ENCODE data around the gene AMBN.

Gene AMBN

DNA sequence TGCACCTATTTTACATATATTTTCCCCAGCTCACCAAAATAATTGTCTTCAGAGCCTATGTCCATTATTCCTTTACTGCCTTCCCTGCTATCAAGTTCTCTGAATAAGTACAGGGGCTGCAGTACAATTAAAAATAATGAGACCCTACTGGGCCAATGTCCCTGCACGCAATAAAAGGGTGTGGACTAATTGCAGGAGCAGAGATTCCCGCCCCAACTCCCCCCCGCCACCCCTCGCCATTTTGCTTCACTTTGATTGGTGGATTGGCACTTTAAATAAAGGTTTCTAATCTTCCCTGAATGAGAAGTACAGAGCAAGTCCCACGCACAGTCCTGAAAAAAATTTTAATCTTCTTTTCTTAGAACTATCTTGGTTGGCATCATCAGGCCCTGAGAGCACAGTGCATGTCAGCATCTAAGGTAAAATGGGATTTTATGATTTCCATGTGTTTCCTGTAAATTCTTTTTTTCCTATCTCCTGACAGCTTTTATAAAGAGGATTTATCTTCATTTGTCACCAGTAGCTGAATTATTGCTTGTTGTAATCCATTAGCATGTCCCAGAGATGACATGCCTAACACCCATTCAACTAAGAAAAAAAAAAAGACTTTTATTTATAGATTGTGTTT, at the start of gene AMBN:
Gene AMBN (plus strand): TSS at position 302 of the 628 bp plus-strand sequence. CDS start 103 bp downstream, at position 405.
- DNase-seq (ENCODE audit: low spot score) = no peak

DNA sequence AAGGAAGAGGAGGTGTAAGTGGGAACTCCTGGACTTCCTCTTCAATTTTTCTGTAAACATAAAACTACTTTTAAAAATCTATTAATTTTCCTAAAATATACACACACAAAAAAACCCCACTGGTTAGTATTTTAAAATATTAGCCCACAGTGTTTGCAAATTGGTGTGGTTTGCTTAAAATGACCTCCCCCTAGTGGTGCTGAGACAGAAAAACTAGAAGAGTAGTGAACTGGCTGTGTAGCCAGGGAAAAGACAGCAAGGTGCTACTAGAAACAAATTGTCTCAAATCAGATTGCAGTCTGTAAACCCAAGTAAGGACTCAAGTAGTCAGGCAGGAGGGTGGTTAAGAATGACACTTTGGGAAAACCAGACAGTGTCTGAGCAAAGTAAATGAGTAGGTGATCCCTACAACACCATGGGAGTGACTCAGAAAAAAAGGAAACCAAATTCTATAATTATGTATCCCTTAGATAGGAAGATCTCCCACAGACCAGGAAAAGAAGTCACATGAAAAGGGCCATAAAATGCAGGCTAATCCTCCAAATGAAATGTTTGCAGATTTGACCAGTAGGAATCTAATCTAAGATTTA, 47.7 kb upstream of the AMBN start:
- DNase-seq (ENCODE audit: low spot score) = no peak

GRCh38 chr4:70556856-70557255, 35.2 kb upstream of the AMBN start:
- DNase-seq (ENCODE audit: low spot score) = no peak

GRCh38 chr4:70559211-70559830, 32.7 kb upstream of the AMBN start:
- peak; percentile 14 for DNase-seq (ENCODE audit: low spot score)

- DNase-seq (ENCODE audit: low spot score) = no peak
These were observed 32.1 kb upstream of the AMBN start for GRCh38 chr4:70559924-70560323.

GRCh38 chr4:70564033-70564432, 28.0 kb upstream of the AMBN start:
- no peak for DNase-seq (ENCODE audit: low spot score)

DNA sequence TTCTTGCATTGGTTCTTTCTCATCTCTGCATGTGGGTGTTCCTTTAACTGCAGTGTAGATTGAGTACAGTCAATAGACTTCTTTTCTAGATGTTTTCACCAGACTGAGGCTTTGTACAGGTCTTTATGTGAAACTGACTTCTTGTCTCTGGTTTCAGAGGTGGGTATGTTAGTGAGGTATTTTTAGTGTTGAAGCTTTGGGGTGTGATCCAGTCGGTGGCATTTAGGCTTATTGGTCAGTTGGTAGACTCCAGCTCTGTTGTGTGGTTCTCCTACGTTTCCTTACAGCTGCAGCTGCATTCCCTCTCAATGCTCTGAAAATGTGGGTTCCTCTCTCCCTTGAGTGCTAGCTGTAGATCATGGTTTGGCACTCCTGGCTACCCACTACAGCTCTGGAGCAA, 21.3 kb upstream of the AMBN start:
- DNase-seq (ENCODE audit: low spot score) = no peak

DNA sequence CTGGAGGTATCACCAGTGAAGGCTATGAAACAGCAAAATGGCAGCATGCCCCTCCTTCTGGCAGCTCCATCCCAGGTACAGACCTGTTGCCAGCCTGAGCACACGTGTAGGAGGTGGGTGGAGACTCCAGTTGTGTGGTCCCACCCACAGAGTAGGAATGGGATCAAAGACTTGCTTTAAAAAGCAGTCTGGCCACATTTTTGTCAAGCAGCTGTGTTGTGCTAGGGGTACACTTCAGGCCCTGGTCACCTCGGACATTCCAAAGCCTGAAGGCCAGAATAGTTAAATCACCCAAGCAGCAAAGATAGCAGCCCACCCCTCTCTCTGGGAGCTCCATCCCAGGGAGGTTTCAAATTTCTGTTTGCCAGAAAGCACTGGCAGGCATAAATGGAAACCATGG, 20.3 kb upstream of the AMBN start:
- DNase-seq (ENCODE audit: low spot score) = no peak

GRCh38 chr4:70575964-70576363, 16.1 kb upstream of the AMBN start:
- no peak for DNase-seq (ENCODE audit: low spot score)

DNA sequence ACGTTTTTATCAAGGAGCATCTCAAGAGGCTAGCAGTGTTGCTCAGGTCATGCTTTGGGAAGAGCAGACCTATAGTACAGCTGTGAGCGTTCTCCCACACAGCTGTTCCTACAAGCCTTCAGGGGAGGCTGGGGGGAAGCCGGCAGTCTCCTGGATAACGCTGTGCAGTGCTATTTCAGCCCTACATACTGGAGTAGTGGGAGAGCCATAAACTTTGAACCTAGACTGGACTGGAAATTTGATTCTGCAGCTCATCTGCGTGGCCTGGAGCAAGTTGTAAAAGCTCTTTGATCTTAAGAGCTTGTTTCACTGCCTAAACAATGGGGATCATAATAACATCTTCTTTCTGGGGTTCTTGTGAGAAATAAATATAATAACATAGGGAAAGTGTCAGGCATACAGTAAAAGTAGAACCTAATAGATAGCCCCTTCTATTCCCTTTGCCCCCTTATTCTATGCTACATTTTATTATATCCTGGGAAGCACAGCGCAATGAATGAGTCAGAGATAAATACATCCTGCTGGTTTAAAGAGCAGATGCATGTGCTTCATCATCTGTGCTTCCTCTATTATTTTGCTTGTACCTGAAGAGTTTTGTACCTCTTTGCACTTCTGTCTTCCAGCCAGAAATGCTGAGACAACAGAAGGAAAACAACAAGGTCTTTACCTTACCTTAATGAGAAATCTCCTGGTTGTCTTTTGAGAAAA, 14.7 kb upstream of the AMBN start:
- no peak for DNase-seq (ENCODE audit: low spot score)

DNA sequence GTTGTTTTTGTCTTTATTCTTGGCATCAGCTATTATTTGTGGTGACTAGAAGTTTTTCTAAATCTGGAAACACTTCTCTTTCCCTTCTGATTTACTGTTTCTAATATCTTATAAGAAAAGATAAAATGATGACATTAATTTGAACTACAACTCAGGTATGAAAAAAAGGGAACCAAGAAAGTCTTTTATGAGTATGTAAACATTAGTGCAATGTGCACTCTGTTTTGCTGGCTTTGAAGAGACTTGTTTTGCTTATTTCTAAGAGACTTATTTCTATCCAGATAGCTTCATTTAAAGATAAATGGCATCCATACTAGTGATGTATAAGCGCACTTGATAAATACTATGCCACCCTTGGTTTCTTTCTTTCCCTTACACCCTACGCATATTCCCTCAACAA, 10.1 kb upstream of the AMBN start:
- DNase-seq (ENCODE audit: low spot score) = no peak

- no peak for DNase-seq (ENCODE audit: low spot score)
These were observed 7.9 kb upstream of the AMBN start for GRCh38 chr4:70583952-70584834.

DNA sequence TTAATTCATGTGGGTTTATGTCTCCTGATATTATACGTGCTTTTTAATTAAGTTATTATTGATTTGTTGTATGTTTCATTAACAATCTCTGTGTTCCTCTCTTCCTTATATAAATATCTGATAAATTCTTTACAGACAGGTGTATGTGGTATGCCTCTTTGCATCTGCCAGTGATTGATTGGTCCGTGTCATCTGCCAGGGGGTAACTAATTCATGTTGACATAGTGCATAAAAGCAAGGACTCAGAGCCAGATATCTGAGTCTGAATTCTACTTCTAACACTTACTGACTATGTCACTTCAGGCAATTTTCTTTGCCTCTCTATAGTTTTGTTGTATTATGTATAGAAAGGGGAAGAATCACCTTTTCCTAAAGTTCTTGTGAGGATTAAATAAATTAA, 5.2 kb upstream of the AMBN start:
- DNase-seq (ENCODE audit: low spot score) = no peak

DNA sequence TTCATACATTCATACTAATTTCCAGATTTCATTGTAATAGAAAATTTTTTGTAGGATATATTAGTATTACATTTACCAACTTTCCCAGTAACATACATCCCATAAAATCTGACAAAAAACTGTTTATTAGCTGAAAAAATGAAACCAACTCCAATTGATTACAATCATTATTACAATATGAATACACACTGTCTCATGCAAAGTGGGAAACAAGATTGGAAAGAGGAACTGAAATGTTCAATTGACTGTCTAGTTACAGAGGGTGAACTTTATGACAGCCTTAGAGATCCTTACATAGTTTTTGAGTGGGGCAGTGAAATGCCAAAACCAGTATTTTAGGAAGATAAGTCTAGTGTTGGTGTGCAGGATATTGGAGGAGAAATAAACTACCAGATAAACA, 2.3 kb upstream of the AMBN start:
- DNase-seq (ENCODE audit: low spot score) = no peak

DNA sequence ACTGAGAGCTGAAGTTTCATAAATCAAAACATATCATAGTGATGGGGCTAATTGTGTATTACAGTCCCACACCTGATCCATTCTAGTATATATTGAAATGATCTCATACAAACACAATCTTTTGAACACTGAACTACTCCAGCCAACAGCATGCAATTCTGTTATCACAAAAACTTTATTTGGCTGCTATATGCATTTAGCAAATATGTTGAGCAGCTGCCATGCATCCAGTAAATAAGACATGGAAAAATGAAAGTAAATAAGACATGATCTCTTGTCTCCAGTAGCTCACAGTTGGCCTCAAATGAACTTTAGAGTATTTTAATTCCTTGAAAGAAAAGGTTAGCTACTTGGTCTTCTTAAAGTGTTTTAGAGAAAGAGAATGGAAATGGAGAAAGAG, 2.1 kb downstream of the AMBN start:
- DNase-seq (ENCODE audit: low spot score) = no peak

DNA sequence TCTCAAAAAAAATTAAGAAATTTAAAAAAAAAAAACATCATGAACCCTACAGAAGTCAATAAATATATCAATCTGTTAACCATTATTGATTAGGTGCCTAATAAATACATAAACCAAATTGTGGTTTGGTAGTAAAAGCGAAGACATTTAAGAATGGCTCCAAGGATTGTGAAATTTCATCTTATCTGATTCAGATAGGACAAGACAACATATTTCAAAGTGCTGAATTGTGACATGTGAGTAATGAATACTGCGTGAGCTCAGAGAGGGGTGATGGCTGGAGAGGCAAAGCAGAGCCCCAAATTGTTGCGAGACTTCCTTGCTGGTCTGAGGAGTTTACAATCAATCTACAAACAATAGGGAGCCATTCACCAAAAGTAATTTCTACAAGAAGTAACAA, 8.2 kb downstream of the AMBN start:
- no peak for DNase-seq (ENCODE audit: low spot score)

DNA sequence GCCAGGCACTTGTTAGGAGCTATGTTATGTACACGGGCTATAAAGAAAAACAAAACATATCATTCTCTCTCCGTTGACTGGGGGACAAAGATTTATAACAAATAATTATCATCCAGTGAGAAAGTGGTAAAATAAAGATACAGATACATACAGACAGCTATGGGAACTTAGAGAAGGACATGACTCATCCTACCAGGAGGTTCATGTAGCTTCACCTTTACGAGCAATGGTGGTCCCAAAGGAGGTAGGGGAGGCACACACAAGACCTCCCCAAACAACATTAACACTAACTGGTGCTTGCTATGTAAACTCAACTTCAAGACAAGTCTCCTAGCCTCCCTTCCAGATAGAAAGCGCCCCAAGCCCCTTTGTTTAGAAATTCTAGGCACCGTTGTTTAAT, 8.9 kb downstream of the AMBN start:
- no peak for DNase-seq (ENCODE audit: low spot score)

- peak; percentile 65 for DNase-seq (ENCODE audit: low spot score)
These were observed 9.5 kb downstream of the AMBN start for GRCh38 chr4:70601422-70602039.

DNA sequence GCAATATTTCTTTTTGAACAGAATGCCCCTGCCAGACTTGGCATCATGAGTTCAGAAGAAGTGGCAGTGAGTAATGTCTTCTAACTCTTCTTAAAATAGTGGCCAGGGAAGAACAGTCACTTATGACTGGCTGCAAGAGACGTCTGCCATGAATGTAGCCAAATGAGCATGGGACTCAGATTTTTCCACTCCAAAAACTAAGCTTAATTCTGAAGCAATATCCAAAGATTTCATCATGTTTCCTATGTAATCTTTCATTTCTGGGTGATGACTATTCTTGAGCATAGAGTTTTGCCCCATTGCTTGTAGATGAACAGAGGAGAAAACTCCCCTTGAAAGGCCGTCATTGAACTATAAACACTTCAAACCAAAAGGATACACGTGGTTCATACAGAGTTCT, 11.8 kb downstream of the AMBN start:
- no peak for DNase-seq (ENCODE audit: low spot score)

DNA sequence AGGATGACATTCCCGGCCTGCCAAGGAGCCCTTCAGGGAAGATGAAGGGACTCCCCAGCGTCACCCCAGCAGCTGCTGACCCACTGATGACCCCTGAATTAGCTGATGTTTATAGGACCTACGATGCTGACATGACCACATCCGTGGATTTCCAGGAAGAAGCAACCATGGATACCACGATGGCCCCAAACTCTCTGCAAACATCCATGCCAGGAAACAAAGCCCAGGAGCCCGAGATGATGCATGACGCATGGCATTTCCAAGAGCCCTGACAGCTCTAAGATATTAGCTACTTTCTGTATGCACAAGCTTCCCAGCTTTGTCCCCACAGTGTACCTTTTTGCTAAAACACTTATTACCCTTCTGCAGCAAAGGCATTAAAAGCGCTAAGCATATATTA, 14.4 kb downstream of the AMBN start:
- DNase-seq (ENCODE audit: low spot score) = no peak

DNA sequence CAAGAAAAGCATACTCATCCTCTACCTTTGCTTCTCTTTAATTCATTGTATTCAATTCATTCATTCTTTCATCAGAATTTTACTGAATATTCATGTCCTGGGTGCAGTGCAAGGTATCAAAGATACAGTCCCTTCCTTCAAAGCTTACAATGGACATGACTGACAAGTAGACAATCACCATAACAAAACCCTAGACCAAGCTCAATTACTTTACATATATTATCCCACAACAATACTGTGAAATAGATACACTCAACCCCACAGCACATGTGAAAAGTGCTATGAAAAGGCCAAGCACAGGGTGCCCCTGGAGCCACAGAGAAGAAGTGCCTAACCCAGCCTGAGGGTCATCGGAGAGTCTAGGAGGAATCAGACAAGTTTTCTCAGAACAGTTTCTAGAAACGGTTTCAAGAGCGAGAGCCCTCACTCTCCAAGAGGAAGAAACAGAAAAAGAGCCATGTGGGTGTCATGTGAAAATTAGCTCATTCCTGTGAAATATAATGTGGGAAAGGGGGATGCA, 15.3 kb downstream of the AMBN start:
- no peak for DNase-seq (ENCODE audit: low spot score)
